HEK293 (cell line): Measurements from ENCODE around the gene S1PR2.
"Not testable (repeated sequence)": the region's sequence is repeated elsewhere in the genome, so short reads cannot be mapped to it uniquely, and the experiment has no call there.

Source experiments
- CTCF ChIA-PET: fragments of 350-600 bp; formaldehyde crosslinking; extraction: SDS; loops from one replicate; lab custom pipeline; 2021; ENCODE audit warnings: antibody characterized with exemption; lab: Yijun Ruan, JAX
- POLR2A ChIA-PET: fragments of 300-600 bp; formaldehyde crosslinking; extraction: SDS; loops from one replicate; lab custom pipeline; 2020; ENCODE audit warnings: antibody characterized with exemption, inconsistent platforms; lab: Yijun Ruan, JAX
- H3K27ac ChIP-seq: fragments of 200-500 bp; sonication (Bioruptor generic); 2 replicates; pipeline ENCODE4 v1.5.1; 2014; ENCODE audit warnings: low read depth, low read length, control low read depth, inconsistent platforms; ENCODE audit errors: extremely low read depth
- H3K36me3 ChIP-seq, 2 experiments: fragments of 200-500 bp in 1 of 2; sonication (Bioruptor generic) in 1 of 2; 1 replicate in 1 of 2; 2 replicates in 1 of 2; pipeline ENCODE4 v1.5.1; 2014 to 2017; ENCODE audit warnings: inconsistent platforms in 2 of 2, low read length in 2 of 2; ENCODE audit not compliant: control insufficient read depth in 2 of 2, insufficient read depth in 1 of 2
- H3K4me1 ChIP-seq: fragments of 200-500 bp; sonication (Bioruptor generic); 2 replicates; pipeline ENCODE4 v1.5.1; 2014; ENCODE audit warnings: mild to moderate bottlenecking, low read length, inconsistent platforms; ENCODE audit not compliant: control insufficient read depth, insufficient read depth
- H3K4me3 ChIP-seq: 2 replicates; pipeline ENCODE4 v1.5.1; 2011; ENCODE audit warnings: low read depth, mild to moderate bottlenecking, control low read depth, low read length, moderate library complexity
- H3K9me3 ChIP-seq: fragments of 200-500 bp; sonication (Bioruptor generic); 2 replicates; pipeline ENCODE4 v1.5.1; 2014; ENCODE audit warnings: low read depth, low read length, inconsistent platforms; ENCODE audit not compliant: control insufficient read depth, insufficient read depth
- CTCF ChIP-seq: fragments of 450-650 bp; formaldehyde crosslinking; IDR thresholded peaks from 2 replicates; pipeline ENCODE4 v1.5.1; 2016; ENCODE audit warnings: missing biosample characterization, missing genetic modification characterization
- KLF17 ChIP-seq: fragments of 450-650 bp; formaldehyde crosslinking; IDR thresholded peaks from 2 replicates; pipeline ENCODE4 v1.5.1; 2016; ENCODE audit warnings: missing biosample characterization, missing genetic modification characterization
- MZF1 ChIP-seq: fragments of 450-650 bp; formaldehyde crosslinking; IDR thresholded peaks from 2 replicates; pipeline ENCODE4 v1.5.1; 2017; ENCODE audit warnings: missing biosample characterization, missing genetic modification characterization, borderline replicate concordance
- PRDM1 ChIP-seq: fragments of 450-650 bp; formaldehyde crosslinking; IDR thresholded peaks from 2 replicates; pipeline ENCODE4; 2016; ENCODE audit warnings: missing biosample characterization, missing genetic modification characterization
- SALL2 ChIP-seq: fragments of 450-650 bp; formaldehyde crosslinking; IDR thresholded peaks from 2 replicates; pipeline ENCODE4 v1.5.0; 2017; ENCODE audit warnings: missing biosample characterization, mild to moderate bottlenecking, missing genetic modification characterization, borderline replicate concordance
- SETDB1 ChIP-seq: IDR thresholded peaks from one replicate; pipeline ENCODE4 v1.6.1; 2017; ENCODE audit warnings: mild to moderate bottlenecking, low read length, moderate library complexity, mixed read lengths; ENCODE audit not compliant: insufficient read length
- TRIM28 ChIP-seq: IDR thresholded peaks from 2 replicates; pipeline ENCODE4 v1.6.1; 2011; ENCODE audit warnings: low read length, control low read depth, borderline replicate concordance
- ZEB2 ChIP-seq: fragments of 450-650 bp; formaldehyde crosslinking; IDR thresholded peaks from 2 replicates; pipeline ENCODE4 v1.5.1; 2016; ENCODE audit warnings: missing biosample characterization, missing genetic modification characterization
- ZNF112 ChIP-seq: fragments of 450-650 bp; formaldehyde crosslinking; IDR thresholded peaks from 2 replicates; pipeline ENCODE4 v1.5.0; 2017; ENCODE audit warnings: missing biosample characterization, missing genetic modification characterization
- ZNF19 ChIP-seq: fragments of 450-650 bp; formaldehyde crosslinking; IDR thresholded peaks from 2 replicates; pipeline ENCODE4; 2016; ENCODE audit warnings: missing biosample characterization, missing genetic modification characterization, low read depth
- ZNF362 ChIP-seq: fragments of 450-650 bp; formaldehyde crosslinking; IDR thresholded peaks from 2 replicates; pipeline ENCODE4 v1.5.1; 2016; ENCODE audit warnings: missing biosample characterization, missing genetic modification characterization
- ZNF391 ChIP-seq: fragments of 450-650 bp; formaldehyde crosslinking; IDR thresholded peaks from 2 replicates; pipeline ENCODE4 v1.5.1; 2016; ENCODE audit warnings: low read depth, missing biosample characterization, missing genetic modification characterization, borderline replicate concordance
- ZNF639 ChIP-seq: fragments of 450-650 bp; formaldehyde crosslinking; IDR thresholded peaks from 2 replicates; pipeline ENCODE4 v1.5.1; 2016; ENCODE audit warnings: missing biosample characterization, missing genetic modification characterization

Gene S1PR2

GRCh38 chr19:10201176-10201575, 30.0 kb downstream of the S1PR2 start (continued):
- TF ChIP-seq ZNF391 (tag by site-specific recombination) (no peak), ZNF112 (tag by site-specific recombination) (no peak), CTCF (tag by site-specific recombination) (no peak), ZNF19 (tag by site-specific recombination) (no peak), ZNF639 (tag by site-specific recombination) (no peak), SALL2 (tag by site-specific recombination) (no peak), ZEB2 (tag by site-specific recombination) (no peak), KLF17 (tag by site-specific recombination) (no peak), MZF1 (tag by site-specific recombination) (no peak)

- CTCF ChIA-PET, result interaction anchor here (0.7 to 1.5 kb wide), 4 partner anchors 36 to 191 kb away, joined by 3 to 6 read pairs (median 4); no protein-coding TSS in a partner anchor
Measured at GRCh38 chr19:10200101-10200500, 31.0 kb downstream of the S1PR2 start.

GRCh38 chr19:10198889-10199644, 32.1 kb downstream of the S1PR2 start:
- H3K4me3 ChIP-seq, H3K9me3 ChIP-seq, H3K27ac ChIP-seq, H3K36me3 ChIP-seq, H3K4me1 ChIP-seq: not testable (repeated sequence)
- TF ChIP-seq ZNF362 (tag by site-specific recombination) (peak; percentile 63; the same call in 1 of the 2 replicates), PRDM1 (tag by site-specific recombination) (peak; percentile 32; the same call in 1 of the 2 replicates)
- ChIA-PET CTCF (interaction anchor here (0.7 to 0.8 kb wide), 3 partner anchors 51 to 71 kb away, joined by 3 to 5 read pairs (median 3); no protein-coding TSS in a partner anchor), POLR2A (interaction anchor here (0.7 kb wide), 1 partner anchor 27 kb away, joined by 3 read pairs; no protein-coding TSS in a partner anchor)

More at GRCh38 chr19:10200101-10200500, 31.0 kb downstream of the S1PR2 start:
- not testable (repeated sequence) for H3K9me3 ChIP-seq, H3K27ac ChIP-seq, H3K4me3 ChIP-seq, H3K4me1 ChIP-seq, H3K36me3 ChIP-seq
- POLR2A ChIA-PET, result interaction anchor here (1.0 kb wide), 1 partner anchor 8 kb away, joined by 3 read pairs; no protein-coding TSS in a partner anchor
- TF ChIP-seq SETDB1, result peak; percentile 47
- peak; percentile 79; the same call in 1 of the 2 replicates for TF ChIP-seq TRIM28
